ENCODE results near the gene FKBP10. TPM values are rescaled to one million over a fixed set of nuclear protein-coding genes. Genes with fewer than 3 reads are reported as not detected.
A peak's percentile ranks its signal among the peaks of the same experiment; 100 is the strongest.

The FKBP10 gene
- total and polyA plus RNA-seq, 4 donors: 0.71 to 17.6 (median 5.6) TPM

- Histone ChIP-seq H3K9ac (ENCODE audit: low read depth in 1 of 2, low read length in 2 of 2) (peak overlapping the region in 1 of 2 donors; percentile 16), H3K4me3 (ENCODE audit: low read depth in 1 of 3, low read length in 3 of 3) (no peak overlapping the region), H3K27ac (ENCODE audit: low read depth in 1 of 2, low read length in 2 of 2) (peak overlapping the region; percentile 68 to 86), H3K36me3 (ENCODE audit: control insufficient read depth in 4 of 4, insufficient read depth in 3 of 4, low read depth in 1 of 4, low read length in 3 of 4) (no peaks in the 10 kb centered on the region), H3K27me3 (ENCODE audit: control insufficient read depth in 4 of 4, insufficient read depth in 4 of 4, low read length in 3 of 4) (no peaks in the 10 kb centered on the region), H3K4me1 (ENCODE audit: control insufficient read depth in 4 of 4, insufficient read depth in 4 of 4, low read length in 3 of 4) (peaks cover 8 to 33% (median 24%) of the 10 kb centered on the region in 4 donors), H3K9me3 (ENCODE audit: control insufficient read depth in 4 of 4, low read length in 3 of 4) (no peaks in the 10 kb centered on the region)
- 50% methylated on average over 6 of the region's 6 CpGs for WGBS
- TF ChIP-seq RXRA (IDR thresholded peaks at IDR 0.05) (no peak), CTCF (IDR thresholded peaks at IDR 0.05; ENCODE audit: low read depth, low read length, missing input control) (no peak)
- no peak for DNase-seq (ENCODE audit: low spot score)
These were observed 28.5 kb upstream of the FKBP10 start for GRCh38 chr17:41784207-41784744.

GRCh38 chr17:41785091-41785858 lies 27.5 kb upstream of the FKBP10 start:
- Histone ChIP-seq H3K9ac (ENCODE audit: low read depth in 1 of 2, low read length in 2 of 2) (peak overlapping the region; percentile 53 to 88), H3K27me3 (ENCODE audit: control insufficient read depth in 4 of 4, insufficient read depth in 4 of 4, low read length in 3 of 4) (no peaks in the 10 kb centered on the region), H3K4me1 (ENCODE audit: control insufficient read depth in 4 of 4, insufficient read depth in 4 of 4, low read length in 3 of 4) (peaks cover 8 to 33% (median 24%) of the 10 kb centered on the region in 4 donors), H3K27ac (ENCODE audit: low read depth in 1 of 2, low read length in 2 of 2) (peak overlapping the region; percentile 84 to 86), H3K36me3 (ENCODE audit: control insufficient read depth in 4 of 4, insufficient read depth in 3 of 4, low read depth in 1 of 4, low read length in 3 of 4) (no peaks in the 10 kb centered on the region), H3K4me3 (ENCODE audit: low read depth in 1 of 3, low read length in 3 of 3) (peak overlapping the region; percentile 71 to 94 (median 82)), H3K9me3 (ENCODE audit: control insufficient read depth in 4 of 4, low read length in 3 of 4) (no peaks in the 10 kb centered on the region)
- TF ChIP-seq ATF3 (IDR thresholded peaks at IDR 0.05): no peak
- no peak for TF ChIP-seq NR2F2 (IDR thresholded peaks at IDR 0.05)
- no peak for TF ChIP-seq JUND (IDR thresholded peaks at IDR 0.05)
- no peak for TF ChIP-seq SP1 (IDR thresholded peaks at IDR 0.05)
- TF ChIP-seq REST (IDR thresholded peaks at IDR 0.05): no peak
- no peak for TF ChIP-seq GABPA (IDR thresholded peaks at IDR 0.05 in 1 of 2, conservative IDR thresholded peaks at IDR 0.05 in 1 of 2)
- no peak for TF ChIP-seq TAF1 (conservative IDR thresholded peaks at IDR 0.05)
- TF ChIP-seq HNF4G (IDR thresholded peaks at IDR 0.05): no peak
- TF ChIP-seq YY1 (IDR thresholded peaks at IDR 0.05): no peak
- TF ChIP-seq RAD21 (IDR thresholded peaks at IDR 0.05): no peak
- TF ChIP-seq FOXA1 (IDR thresholded peaks at IDR 0.05): no peak
- no peak for TF ChIP-seq CTCF (IDR thresholded peaks at IDR 0.05; ENCODE audit: low read depth, low read length, missing input control)
- no peak for TF ChIP-seq RXRA (IDR thresholded peaks at IDR 0.05)
- TF ChIP-seq ZBTB33 (IDR thresholded peaks at IDR 0.05): no peak
- no peak for TF ChIP-seq FOXA2 (IDR thresholded peaks at IDR 0.05)
- no peak for TF ChIP-seq EGR1 (IDR thresholded peaks at IDR 0.05; ENCODE audit: low read depth in 2 of 2)
- no peak for TF ChIP-seq MAX (IDR thresholded peaks at IDR 0.05)
- DNase-seq (ENCODE audit: low spot score): no peak
- WGBS: 19% methylated on average over 13 of the region's 13 CpGs
